Loucy (cell line): ENCODE measurements around the gene RNU1-1.
"Not testable (repeated sequence)": the region's sequence is repeated elsewhere in the genome, so short reads cannot be mapped to it uniquely, and the experiment has no call there.

Source experiments
- EZH2phosphoT487 ChIP-seq: fragments of 200-600 bp; IDR thresholded peaks from 2 replicates; pipeline ENCODE4 v1.6.1; 2018; ENCODE audit warnings: antibody characterized with exemption, mild to moderate bottlenecking, moderate library complexity, borderline replicate concordance
- TF ChIP-seq, protein P1 (sequence below): fragments of 200-600 bp; sonication (generic); conservative IDR thresholded peaks from 2 replicates; pipeline ENCODE4 v1.5.1; 2014; ENCODE audit warnings: mild to moderate bottlenecking, antibody characterized with exemption, low read length

- TF ChIP-seq, protein P1, sequence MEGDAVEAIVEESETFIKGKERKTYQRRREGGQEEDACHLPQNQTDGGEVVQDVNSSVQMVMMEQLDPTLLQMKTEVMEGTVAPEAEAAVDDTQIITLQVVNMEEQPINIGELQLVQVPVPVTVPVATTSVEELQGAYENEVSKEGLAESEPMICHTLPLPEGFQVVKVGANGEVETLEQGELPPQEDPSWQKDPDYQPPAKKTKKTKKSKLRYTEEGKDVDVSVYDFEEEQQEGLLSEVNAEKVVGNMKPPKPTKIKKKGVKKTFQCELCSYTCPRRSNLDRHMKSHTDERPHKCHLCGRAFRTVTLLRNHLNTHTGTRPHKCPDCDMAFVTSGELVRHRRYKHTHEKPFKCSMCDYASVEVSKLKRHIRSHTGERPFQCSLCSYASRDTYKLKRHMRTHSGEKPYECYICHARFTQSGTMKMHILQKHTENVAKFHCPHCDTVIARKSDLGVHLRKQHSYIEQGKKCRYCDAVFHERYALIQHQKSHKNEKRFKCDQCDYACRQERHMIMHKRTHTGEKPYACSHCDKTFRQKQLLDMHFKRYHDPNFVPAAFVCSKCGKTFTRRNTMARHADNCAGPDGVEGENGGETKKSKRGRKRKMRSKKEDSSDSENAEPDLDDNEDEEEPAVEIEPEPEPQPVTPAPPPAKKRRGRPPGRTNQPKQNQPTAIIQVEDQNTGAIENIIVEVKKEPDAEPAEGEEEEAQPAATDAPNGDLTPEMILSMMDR: not testable (repeated sequence)
- not testable (repeated sequence) for TF ChIP-seq EZH2phosphoT487
Observed at GRCh38 chr1:16535487-16535886, 21.4 kb upstream of the RNU1-1 start.
